H1 (cell line): ENCODE results near the gene SLFN12. TPM values are rescaled to one million over a fixed set of nuclear protein-coding genes. Genes with fewer than 3 reads are reported as not detected.
A peak's percentile ranks its signal among the peaks of the same experiment; 100 is the strongest.

Experiments used
- TAF1 ChIP-seq: IDR thresholded peaks from 2 replicates; pipeline ENCODE4 v1.6.1; 2011; ENCODE audit warnings: mild to moderate bottlenecking, low read depth, low read length
- polyA plus RNA-seq, 7 experiments: library from polyadenylated mRNA; depleted of rRNA in 3 of 7; stranded (reverse) in 5 of 7; unstranded in 2 of 7; fragments of >200 nt in 5 of 7; fragments of 200-250 nt in 2 of 7; gene quantifications; 1 replicate in 5 of 7; 2 replicates in 1 of 7; 4 replicates in 1 of 7; pipeline versions ENCODE4 v1.2.1 to v1.2.3, GENCODE V29; 2011 to 2013; ENCODE audit warnings: missing spikeins in 2 of 7, mixed read lengths in 2 of 7
- total RNA-seq: library from RNA; stranded (reverse); fragmentation: NEBNext Ultra II Directional; extraction: Animal tissue kit (Norgen Biotek cat#: 25700); gene quantifications from 2 replicates; pipeline ENCODE4 v1.2.1, GENCODE V29; 2021

The SLFN12 gene
- total and polyA plus RNA-seq, 2 of the 8 experiments (the other 6 are each of a cell fraction or from before 2014, with no cell fraction given) = 1.6 to 10.7 TPM

- peak; percentile 48; the same call in 1 of the 2 replicates for TF ChIP-seq TAF1
These were observed 985 bp upstream of the SLFN12 start (continued) for GRCh38 chr17:35433075-35433894.
